ENCODE results near the gene GPR137.
"Not testable (repeated sequence)": the region's sequence is repeated elsewhere in the genome, so short reads cannot be mapped to it uniquely, and the experiment has no call there.

The GPR137 gene

DNA sequence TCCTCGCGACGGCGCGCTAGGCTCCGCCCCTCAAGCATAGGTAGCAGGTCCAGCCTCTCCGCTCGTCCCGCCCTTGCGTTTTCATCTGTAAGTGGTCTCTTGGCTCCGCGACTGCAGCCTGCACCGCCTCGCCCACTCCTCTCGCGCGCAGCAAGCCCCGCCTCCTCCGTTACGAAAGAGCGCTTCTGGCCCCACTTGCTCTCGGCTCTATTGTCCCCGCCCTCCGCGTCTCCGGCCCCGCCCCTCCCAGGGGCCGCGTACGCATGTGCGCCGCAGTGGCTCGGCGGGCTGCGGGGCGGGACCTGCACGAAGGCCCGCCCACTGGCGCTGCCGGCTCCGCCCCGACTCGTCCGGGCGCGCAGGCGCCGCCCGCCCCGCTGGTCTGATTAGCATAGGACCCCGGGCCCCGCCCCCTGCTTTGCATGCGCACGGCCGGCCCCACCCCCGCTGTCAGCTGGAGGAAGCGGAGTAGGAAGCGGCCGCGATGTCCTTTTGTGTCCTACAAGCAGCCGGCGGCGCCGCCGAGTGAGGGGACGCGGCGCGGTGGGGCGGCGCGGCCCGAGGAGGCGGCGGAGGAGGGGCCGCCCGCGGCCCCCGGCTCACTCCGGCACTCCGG, 19.5 kb downstream of the GPR137 start, which contains the start of gene ESRRA:
Gene ESRRA, plus strand, starts transcription at position 450 of the 616 bp plus-strand sequence. CDS start 1,656 bp downstream, outside the sequence.
- no peak for FAIRE-seq

- no peak for FAIRE-seq
These were observed 20.3 kb downstream of the GPR137 start for GRCh38 chr11:64305691-64306562.

DNA sequence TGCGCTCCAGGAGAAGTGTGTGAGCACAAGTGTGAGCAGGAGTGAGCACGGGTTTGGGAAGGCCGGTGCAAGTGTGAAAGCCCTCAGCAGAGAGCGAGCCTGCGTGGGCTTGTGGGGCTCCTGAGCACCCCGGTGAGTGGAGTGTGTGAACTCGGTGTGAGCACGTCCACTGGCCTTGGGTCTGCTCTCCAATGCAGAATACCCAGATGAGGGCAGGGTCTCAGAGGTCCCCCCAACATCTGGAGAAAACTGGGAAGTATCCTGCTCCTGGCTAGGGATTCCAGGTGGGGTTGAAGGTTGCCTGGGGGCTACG, 20.9 kb downstream of the GPR137 start:
- FAIRE-seq, result no peak

GRCh38 chr11:64306876-64307622, 21.4 kb downstream of the GPR137 start:
- FAIRE-seq, result no peak

DNA sequence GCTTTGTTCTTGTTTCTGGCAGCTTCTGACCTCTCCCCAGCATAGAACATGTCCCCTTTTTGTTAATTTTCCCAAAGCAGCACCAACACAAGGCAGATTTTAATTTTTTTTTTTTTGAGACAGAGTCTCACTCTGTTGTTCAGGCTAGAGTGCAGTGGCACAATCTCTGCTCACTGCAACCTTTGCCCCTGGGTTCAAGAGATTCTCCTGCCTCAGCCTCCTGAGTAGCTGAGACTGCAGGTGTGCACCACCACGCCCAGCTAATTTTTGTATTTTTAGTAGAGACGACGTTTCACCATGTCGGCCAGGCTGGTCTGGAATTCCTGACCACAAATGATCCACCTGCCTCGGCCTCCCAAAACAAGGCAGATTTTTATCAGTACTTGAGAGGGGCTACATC, 22.1 kb downstream of the GPR137 start:
- not testable (repeated sequence) for FAIRE-seq

- FAIRE-seq, result no peak
These were observed 27.3 kb downstream of the GPR137 start for GRCh38 chr11:64312947-64313346.

DNA sequence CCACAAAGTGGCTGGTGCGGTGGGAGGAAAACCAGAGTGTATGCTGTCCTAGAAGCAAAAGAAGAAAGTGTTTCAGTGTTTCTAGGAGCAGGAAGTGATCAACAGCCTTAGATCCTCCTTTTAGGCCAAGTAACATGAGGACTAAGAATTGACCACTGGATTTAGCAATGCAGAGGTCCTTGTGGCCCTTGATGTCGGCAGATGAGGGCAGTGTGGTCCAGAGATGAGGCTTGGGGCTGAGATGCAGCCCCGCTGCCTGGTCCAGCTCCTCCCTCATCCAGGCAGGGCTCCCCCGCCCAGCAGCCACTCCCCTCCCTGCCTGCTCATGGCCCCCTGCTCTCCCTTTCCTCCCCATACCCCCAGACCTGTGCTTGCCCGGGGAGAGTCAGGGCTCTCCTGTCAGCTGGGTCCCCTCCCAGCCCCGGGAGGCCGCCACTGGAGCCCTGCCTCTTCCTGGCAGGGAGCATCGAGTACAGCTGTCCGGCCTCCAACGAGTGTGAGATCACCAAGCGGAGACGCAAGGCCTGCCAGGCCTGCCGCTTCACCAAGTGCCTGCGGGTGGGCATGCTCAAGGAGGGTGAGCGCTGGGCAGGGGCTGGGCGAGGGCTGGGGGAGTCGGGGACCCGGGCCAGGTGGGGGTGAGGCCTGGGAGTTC, 28.0 kb downstream of the GPR137 start:
- no peak for FAIRE-seq

DNA sequence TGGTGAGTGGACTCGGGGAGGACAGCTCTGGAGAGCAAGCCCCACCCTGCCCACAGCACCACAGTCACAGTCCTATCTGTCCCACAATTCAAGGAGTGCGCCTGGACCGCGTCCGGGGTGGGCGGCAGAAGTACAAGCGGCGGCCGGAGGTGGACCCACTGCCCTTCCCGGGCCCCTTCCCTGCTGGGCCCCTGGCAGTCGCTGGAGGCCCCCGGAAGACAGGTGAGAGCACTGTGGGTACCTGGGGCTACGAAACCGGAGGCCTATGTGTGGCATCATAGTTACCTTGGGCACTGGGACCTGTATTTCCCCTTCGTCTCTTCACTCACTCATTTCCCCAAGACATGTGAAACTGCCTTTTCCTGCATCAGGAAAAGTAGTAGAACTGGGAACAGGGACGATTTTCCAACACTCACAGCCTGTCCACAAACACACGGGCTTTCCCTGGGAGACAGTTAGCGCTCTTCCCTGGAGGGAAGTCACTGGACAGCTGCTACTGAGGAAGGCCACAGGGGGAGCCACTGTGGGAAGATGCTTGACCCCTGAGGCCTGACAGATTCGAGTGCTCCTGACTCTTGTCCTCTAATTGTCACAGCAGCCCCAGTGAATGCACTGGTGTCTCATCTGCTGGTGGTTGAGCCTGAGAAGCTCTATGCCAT, 28.6 kb downstream of the GPR137 start:
- FAIRE-seq, result no peak

DNA sequence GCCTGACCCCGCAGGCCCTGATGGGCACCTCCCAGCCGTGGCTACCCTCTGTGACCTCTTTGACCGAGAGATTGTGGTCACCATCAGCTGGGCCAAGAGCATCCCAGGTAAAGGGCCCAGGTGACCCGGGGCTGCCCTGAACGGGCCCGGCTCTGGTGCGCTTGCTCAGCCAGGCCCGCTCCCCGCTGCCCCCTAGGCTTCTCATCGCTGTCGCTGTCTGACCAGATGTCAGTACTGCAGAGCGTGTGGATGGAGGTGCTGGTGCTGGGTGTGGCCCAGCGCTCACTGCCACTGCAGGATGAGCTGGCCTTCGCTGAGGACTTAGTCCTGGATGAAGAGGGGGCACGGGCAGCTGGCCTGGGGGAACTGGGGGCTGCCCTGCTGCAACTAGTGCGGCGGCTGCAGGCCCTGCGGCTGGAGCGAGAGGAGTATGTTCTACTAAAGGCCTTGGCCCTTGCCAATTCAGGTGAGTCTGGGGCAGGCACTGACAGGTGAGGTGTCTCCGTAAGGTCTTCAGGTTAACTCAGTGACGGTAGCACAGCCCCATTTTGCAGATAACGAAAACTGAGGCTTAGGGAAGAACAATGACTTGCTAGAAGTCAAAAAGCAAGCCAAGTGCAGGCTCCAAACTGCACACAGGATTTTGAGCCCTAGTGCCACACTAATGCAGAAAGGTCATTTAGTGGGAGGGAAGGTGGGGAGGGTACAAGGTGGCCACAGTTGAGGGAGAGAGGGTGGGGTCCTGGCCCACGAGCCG, 29.3 kb downstream of the GPR137 start:
- no peak for FAIRE-seq

DNA sequence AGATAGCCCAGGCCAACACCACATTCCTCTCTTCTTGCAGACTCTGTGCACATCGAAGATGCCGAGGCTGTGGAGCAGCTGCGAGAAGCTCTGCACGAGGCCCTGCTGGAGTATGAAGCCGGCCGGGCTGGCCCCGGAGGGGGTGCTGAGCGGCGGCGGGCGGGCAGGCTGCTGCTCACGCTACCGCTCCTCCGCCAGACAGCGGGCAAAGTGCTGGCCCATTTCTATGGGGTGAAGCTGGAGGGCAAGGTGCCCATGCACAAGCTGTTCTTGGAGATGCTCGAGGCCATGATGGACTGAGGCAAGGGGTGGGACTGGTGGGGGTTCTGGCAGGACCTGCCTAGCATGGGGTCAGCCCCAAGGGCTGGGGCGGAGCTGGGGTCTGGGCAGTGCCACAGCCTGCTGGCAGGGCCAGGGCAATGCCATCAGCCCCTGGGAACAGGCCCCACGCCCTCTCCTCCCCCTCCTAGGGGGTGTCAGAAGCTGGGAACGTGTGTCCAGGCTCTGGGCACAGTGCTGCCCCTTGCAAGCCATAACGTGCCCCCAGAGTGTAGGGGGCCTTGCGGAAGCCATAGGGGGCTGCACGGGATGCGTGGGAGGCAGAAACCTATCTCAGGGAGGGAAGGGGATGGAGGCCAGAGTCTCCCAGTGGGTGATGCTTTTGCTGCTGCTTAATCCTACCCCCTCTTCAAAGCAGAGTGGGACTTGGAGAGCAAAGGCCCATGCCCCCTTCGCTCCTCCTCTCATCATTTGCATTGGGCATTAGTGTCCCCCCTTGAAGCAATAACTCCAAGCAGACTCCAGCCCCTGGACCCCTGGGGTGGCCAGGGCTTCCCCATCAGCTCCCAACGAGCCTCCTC, 30.2 kb downstream of the GPR137 start:
- not testable (repeated sequence) for FAIRE-seq

- FAIRE-seq, result no peak
These were observed 31.1 kb downstream of the GPR137 start for GRCh38 chr11:64316672-64317324.

DNA sequence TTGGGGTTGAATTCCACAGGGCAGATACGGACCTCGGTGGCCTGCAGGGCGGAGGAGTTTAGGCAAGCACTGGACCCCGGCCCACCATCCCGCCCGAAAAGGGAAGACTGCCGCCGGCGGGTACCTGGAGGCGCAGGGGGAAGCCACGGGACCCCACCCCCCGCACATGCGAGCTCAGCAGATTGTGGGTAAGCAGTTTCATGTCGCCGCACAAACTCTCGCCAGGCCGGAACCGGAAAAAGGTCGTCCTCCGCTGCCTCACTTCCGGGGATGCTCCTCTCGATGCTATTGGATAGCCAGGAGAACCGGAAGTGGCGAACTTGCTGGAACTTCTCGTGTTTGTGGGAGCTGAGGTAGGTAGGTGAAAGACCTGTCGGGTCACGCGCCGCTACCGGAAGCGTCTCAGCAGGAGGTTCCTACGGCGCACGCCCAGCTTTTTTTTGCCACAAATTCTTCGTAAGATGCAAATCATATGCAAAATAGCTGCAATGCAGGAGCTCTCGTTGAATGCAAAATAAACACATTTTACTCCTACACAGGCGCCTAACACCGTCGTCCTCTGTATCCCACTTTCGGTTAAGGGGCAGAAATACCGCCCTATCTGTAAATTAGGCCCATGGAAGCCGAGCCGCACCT, 31.8 kb downstream of the GPR137 start, which contains the start of gene TRMT112:
Gene TRMT112, minus strand, starts transcription at position 235 of the 636 bp plus-strand sequence. Its CDS starts 33 bp downstream, at position 202.
- peak; percentile 91 for FAIRE-seq

DNA sequence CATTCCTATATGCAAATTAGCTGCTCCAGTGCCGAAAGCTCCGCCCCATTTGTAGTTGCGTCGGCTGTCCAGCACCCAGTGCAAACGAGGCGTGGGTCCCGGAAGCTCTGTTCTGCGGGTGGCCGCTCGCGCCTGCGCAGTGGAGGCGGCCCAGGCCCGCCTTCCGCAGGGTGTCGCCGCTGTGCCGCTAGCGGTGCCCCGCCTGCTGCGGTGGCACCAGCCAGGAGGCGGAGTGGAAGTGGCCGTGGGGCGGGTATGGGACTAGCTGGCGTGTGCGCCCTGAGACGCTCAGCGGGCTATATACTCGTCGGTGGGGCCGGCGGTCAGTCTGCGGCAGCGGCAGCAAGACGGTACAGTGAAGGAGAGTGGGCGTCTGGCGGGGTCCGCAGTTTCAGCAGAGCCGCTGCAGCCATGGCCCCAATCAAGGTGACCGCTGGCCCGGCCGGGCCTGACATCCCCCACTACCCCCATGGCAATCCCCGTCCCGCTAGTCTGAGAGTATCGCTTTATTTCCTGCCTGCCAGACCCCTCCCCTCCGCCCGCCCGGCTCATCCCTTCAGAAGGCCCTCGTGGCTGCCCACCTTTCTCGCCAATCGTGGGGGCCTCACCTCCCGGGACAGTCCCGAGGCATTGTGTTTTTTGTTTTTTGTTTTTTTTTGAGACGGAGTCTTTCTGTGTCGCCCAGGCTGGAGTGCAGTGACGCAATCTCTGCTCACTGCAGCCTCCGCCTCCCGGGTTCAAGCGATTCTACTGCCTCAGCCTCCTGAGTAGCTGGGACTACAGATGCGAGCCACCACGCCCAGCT, 32.5 kb downstream of the GPR137 start, which contains the start of gene PRDX5:
Gene PRDX5, plus strand, starts transcription at position 161 of the 805 bp plus-strand sequence. Its CDS starts 95 bp downstream, at position 256.
- FAIRE-seq, result peak; percentile 15

DNA sequence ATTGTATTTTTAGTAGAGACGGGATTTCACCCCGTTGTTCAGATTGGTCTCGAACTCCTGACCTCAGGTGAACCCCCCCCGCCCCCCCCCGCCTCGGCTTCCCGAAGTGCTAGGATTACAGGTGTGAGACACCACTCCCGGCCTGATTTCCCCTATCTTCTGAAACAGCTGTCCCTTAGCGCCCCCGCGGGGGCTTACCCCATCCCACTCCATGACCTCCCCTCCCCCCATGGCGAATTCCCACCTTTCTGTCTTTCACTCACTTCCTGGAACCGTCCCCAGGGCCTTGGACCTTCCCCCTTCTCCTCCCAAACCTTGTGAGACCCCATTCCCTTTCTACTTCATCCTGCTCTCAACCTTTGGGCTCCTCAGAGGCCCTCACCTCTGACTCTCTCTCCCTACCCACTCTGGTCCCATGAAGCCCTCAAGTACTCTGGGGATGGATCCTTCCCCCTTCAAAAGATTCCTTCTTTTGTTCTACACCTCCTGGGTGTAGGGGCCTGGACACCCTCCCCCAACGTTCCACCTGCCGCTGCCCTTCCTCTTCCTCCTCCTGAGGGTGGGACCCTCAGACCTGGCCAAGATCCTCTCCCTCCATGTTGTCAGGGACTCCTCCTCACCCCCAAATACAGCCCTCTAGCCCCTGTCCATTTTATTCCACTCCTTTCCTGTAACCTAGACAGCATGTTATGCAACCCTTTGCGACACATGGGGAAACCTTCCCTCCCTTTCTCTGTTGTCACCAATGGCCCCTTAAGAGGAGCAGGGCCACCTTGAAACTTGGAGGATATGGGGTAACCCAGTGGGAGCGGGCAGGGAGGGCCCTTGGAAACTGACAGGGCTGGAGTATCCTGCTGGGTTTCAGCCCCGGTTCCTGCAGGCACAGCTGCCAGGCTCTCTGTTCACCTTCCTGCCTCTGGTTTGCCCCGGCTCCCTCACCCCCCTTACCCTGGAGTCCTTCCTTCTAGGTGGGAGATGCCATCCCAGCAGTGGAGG, 33.4 kb downstream of the GPR137 start:
- FAIRE-seq, result no peak

GRCh38 chr11:64320556-64320955, 34.9 kb downstream of the GPR137 start:
- FAIRE-seq, result no peak

GRCh38 chr11:64321026-64321425, 35.4 kb downstream of the GPR137 start:
- no peak for FAIRE-seq

DNA sequence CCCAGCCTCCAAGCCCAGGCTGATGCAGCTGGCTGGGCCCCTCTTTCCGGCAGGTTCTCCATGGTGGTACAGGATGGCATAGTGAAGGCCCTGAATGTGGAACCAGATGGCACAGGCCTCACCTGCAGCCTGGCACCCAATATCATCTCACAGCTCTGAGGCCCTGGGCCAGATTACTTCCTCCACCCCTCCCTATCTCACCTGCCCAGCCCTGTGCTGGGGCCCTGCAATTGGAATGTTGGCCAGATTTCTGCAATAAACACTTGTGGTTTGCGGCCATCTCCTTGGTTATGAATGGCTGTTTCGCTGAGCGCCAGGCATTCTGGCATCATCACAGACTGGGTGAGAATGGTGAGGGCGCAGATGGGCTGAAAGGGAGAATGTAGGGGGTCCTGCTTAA, 35.9 kb downstream of the GPR137 start:
- no peak for FAIRE-seq

Data from endometrium (tissue), 2 donors.